Stimulated activated CD8-positive, alpha-beta memory T cell treated with anti-CD3 and anti-CD28 coated beads, Interleukin-12 subunit alpha, Interleukin-12 subunit beta, amount 100 ng/mL, for 1 hour (primary cell): ENCODE results near the gene MAP4K2.

Experiments used
- DNase-seq: peaks from one replicate; pipeline ENCODE4 v3.0.0-alpha.2; 2020; ENCODE audit warnings: low read depth

The MAP4K2 gene

GRCh38 chr11:64790205-64791095 lies 12.6 kb downstream of the MAP4K2 start:
- no peak for DNase-seq

GRCh38 chr11:64789331-64790204 lies 13.4 kb downstream of the MAP4K2 start:
- DNase-seq: no peak

- DNase-seq: no peak
Measured at GRCh38 chr11:64788321-64789215, 14.4 kb downstream of the MAP4K2 start.

- DNase-seq: peak; percentile 33
Measured at GRCh38 chr11:64787526-64788320, 15.3 kb downstream of the MAP4K2 start.

- no peak for DNase-seq
Measured at GRCh38 chr11:64786308-64786707, 16.7 kb downstream of the MAP4K2 start.

- no peak for DNase-seq
Measured at GRCh38 chr11:64784813-64785581, 18.0 kb downstream of the MAP4K2 start.

GRCh38 chr11:64778473-64779298 lies 24.3 kb downstream of the MAP4K2 start, which contains the start of gene SF1:
Gene SF1, minus strand, starts transcription at chr11:64778542. Its CDS starts 150 bp downstream, at chr11:64778392.
- DNase-seq: peak; percentile 98

GRCh38 chr11:64778223-64778472 lies 24.9 kb downstream of the MAP4K2 start:
- DNase-seq: no peak

- peak; percentile 69 for DNase-seq
Measured at GRCh38 chr11:64777449-64778222, 25.4 kb downstream of the MAP4K2 start.

- no peak for DNase-seq
Measured at GRCh38 chr11:64776875-64777274, 26.1 kb downstream of the MAP4K2 start.

GRCh38 chr11:64776425-64776824 lies 26.6 kb downstream of the MAP4K2 start:
- no peak for DNase-seq

GRCh38 chr11:64774144-64774543 lies 28.9 kb downstream of the MAP4K2 start:
- no peak for DNase-seq

GRCh38 chr11:64772303-64773018 lies 30.6 kb downstream of the MAP4K2 start:
- DNase-seq: no peak

- DNase-seq: no peak
Measured at GRCh38 chr11:64771861-64772260, 31.2 kb downstream of the MAP4K2 start.

GRCh38 chr11:64770120-64770519 lies 32.9 kb downstream of the MAP4K2 start:
- no peak for DNase-seq

- no peak for DNase-seq
Measured at GRCh38 chr11:64769283-64769682, 33.7 kb downstream of the MAP4K2 start.

GRCh38 chr11:64768300-64768694 lies 34.7 kb downstream of the MAP4K2 start:
- no peak for DNase-seq
